ENCODE data around the gene NPLOC4. TPM values are rescaled to one million over a fixed set of nuclear protein-coding genes. Genes with fewer than 3 reads are reported as not detected.

The NPLOC4 gene
- total and polyA plus RNA-seq, 9 of the 15 experiments (the other 6 are each of a cell fraction or from before 2014, with no cell fraction given): 1.5 to 116 (median 64.5) TPM

- TF ChIP-seq E4F1 (CRISPR knock-in tag; IDR thresholded peaks at IDR 0.05; ENCODE audit: borderline replicate concordance): peak; percentile 99
- no peak for TF ChIP-seq ATF3 (IDR thresholded peaks at IDR 0.05)
- no peak for TF ChIP-seq ATF3 (CRISPR knock-in tag; conservative IDR thresholded peaks at IDR 0.05)
- no peak for TF ChIP-seq NUFIP1 (IDR thresholded peaks at IDR 0.05; ENCODE audit: partially characterized antibody)
- no peak for TF ChIP-seq CHD7 (IDR thresholded peaks at IDR 0.05; ENCODE audit: low read depth, low read length)
- TF ChIP-seq TFAM (CRISPR knock-in tag; conservative IDR thresholded peaks at IDR 0.05): no peak
- TF ChIP-seq PCBP2 (IDR thresholded peaks at IDR 0.05; ENCODE audit: low read depth, low read length, poor library complexity, severe bottlenecking): no peak
- no peak for TF ChIP-seq ZNF512 (tag; IDR thresholded peaks at IDR 0.05)
These were observed 84.5 kb downstream of the NPLOC4 start, which contains the start of gene FAAP100 (continued) for GRCh38 chr17:81552244-81553017.

Measured in K562 (cell line).